ELF-1 (cell line): ENCODE measurements around the gene TEX26.
A peak's percentile ranks its signal among the peaks of the same experiment; 100 is the strongest.

Source experiments
- DNase-seq: peaks from one replicate; pipeline ENCODE4 v3.0.0-alpha.2; 2016; ENCODE audit warnings: low read depth, low spot score

Gene TEX26

GRCh38 chr13:30976025-30976424, 43.6 kb downstream of the TEX26 start:
- no peak for DNase-seq

- peak; percentile 90 for DNase-seq
These were observed 46.8 kb downstream of the TEX26 start for GRCh38 chr13:30978981-30979956.

- no peak for DNase-seq
These were observed 50.0 kb downstream of the TEX26 start for GRCh38 chr13:30982506-30982905.

GRCh38 chr13:30982906-30983305, 50.5 kb downstream of the TEX26 start:
- no peak for DNase-seq

- DNase-seq, result no peak
These were observed 51.0 kb downstream of the TEX26 start for GRCh38 chr13:30983431-30983830.

- no peak for DNase-seq
These were observed 52.2 kb downstream of the TEX26 start for GRCh38 chr13:30984620-30985019.

GRCh38 chr13:30985637-30986205, 53.3 kb downstream of the TEX26 start:
- no peak for DNase-seq

- no peak for DNase-seq
These were observed 58.7 kb downstream of the TEX26 start for GRCh38 chr13:30991184-30991583.

GRCh38 chr13:30991922-30992321, 59.5 kb downstream of the TEX26 start:
- no peak for DNase-seq

GRCh38 chr13:30995331-30995730, 62.9 kb downstream of the TEX26 start:
- no peak for DNase-seq

GRCh38 chr13:30997697-30998096, 65.2 kb downstream of the TEX26 start:
- no peak for DNase-seq

GRCh38 chr13:30998136-30999088, 66.0 kb downstream of the TEX26 start:
- no peak for DNase-seq

- no peak for DNase-seq
These were observed 68.4 kb downstream of the TEX26 start for GRCh38 chr13:31000889-31001288.

GRCh38 chr13:31001647-31002046, 69.2 kb downstream of the TEX26 start:
- DNase-seq, result no peak

- no peak for DNase-seq
These were observed 72.6 kb downstream of the TEX26 start for GRCh38 chr13:31005066-31005465.

- no peak for DNase-seq
These were observed 75.0 kb downstream of the TEX26 start for GRCh38 chr13:31007417-31007816.

- DNase-seq, result no peak
These were observed 76.1 kb downstream of the TEX26 start for GRCh38 chr13:31008400-31009115.

- no peak for DNase-seq
These were observed 76.7 kb downstream of the TEX26 start for GRCh38 chr13:31009166-31009565.

- no peak for DNase-seq
These were observed 77.8 kb downstream of the TEX26 start for GRCh38 chr13:31010296-31010695.

- DNase-seq, result no peak
These were observed 78.9 kb downstream of the TEX26 start for GRCh38 chr13:31011193-31011860.
